ENCODE results near the gene PROKR1. TPM values are rescaled to one million over a fixed set of nuclear protein-coding genes. Genes with fewer than 3 reads are reported as not detected.

Gene PROKR1
- total RNA-seq, 1 experiment from 2014 or later = not detected

DNA sequence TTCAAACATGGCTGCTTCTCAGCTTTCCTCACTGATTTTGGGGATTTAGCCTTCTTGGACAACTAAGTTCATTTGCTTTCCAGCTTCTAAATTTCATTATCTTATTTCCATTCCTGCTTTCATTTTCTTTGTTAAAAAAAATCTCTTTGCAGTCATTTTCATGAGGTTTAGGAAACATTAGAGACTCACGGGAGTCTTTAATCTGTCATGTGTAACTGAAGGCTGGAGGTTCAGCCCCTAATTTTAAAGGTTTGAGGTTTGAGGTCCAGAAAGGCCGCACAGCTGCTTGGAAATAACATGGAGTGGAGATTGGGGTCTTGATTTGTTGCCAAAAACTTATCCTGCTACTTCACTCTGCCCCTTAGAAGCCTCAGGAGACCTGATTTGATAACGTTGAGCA is 30.3 kb downstream of the PROKR1 start:
- H4K20me1 ChIP-seq (ENCODE audit: insufficient read depth) = no peaks in the 10 kb centered on the region
- H3K4me1 ChIP-seq (ENCODE audit: control insufficient read depth in 1 of 2, insufficient read depth in 2 of 2, low read length in 2 of 2) = no peaks in the 10 kb centered on the region
- no peak overlapping the region for H3K9ac ChIP-seq (ENCODE audit: low read length)
- no peak for DNase-seq (ENCODE audit: low read depth, low spot score)
- no TSS peak for BruUV-seq (replicated peaks)
- no peaks in the 10 kb centered on the region for H3K9me2 ChIP-seq (ENCODE audit: insufficient read depth)
- TF ChIP-seq CBX3 (IDR thresholded peaks at IDR 0.05; ENCODE audit: low read depth) = no peak
- TF ChIP-seq MAX (IDR thresholded peaks at IDR 0.05) = no peak
- no peak for TF ChIP-seq POLR2A (IDR thresholded peaks at IDR 0.05; ENCODE audit: borderline replicate concordance, extremely low read depth, insufficient read depth, insufficient read length)
- TF ChIP-seq SRF (IDR thresholded peaks at IDR 0.05; ENCODE audit: low read depth) = no peak
- TF ChIP-seq ELF1 (IDR thresholded peaks at IDR 0.05; ENCODE audit: borderline replicate concordance, low read depth) = no peak
- no peak for TF ChIP-seq TCF7L2 (IDR thresholded peaks at IDR 0.05; ENCODE audit: borderline replicate concordance, extremely low read depth, insufficient read depth, insufficient read length)
- TF ChIP-seq SP1 (IDR thresholded peaks at IDR 0.05; ENCODE audit: low read depth) = no peak
- no peak for TF ChIP-seq ZBTB33 (IDR thresholded peaks at IDR 0.05; ENCODE audit: extremely low read depth, insufficient replicate concordance, low read length)
- no peak for TF ChIP-seq EZH2phosphoT487 (IDR thresholded peaks at IDR 0.05; ENCODE audit: borderline replicate concordance)
- no peak for TF ChIP-seq YY1 (IDR thresholded peaks at IDR 0.05; ENCODE audit: extremely low read depth, insufficient replicate concordance, low read depth, low read length)
- TF ChIP-seq, protein P1, sequence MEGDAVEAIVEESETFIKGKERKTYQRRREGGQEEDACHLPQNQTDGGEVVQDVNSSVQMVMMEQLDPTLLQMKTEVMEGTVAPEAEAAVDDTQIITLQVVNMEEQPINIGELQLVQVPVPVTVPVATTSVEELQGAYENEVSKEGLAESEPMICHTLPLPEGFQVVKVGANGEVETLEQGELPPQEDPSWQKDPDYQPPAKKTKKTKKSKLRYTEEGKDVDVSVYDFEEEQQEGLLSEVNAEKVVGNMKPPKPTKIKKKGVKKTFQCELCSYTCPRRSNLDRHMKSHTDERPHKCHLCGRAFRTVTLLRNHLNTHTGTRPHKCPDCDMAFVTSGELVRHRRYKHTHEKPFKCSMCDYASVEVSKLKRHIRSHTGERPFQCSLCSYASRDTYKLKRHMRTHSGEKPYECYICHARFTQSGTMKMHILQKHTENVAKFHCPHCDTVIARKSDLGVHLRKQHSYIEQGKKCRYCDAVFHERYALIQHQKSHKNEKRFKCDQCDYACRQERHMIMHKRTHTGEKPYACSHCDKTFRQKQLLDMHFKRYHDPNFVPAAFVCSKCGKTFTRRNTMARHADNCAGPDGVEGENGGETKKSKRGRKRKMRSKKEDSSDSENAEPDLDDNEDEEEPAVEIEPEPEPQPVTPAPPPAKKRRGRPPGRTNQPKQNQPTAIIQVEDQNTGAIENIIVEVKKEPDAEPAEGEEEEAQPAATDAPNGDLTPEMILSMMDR (IDR thresholded peaks at IDR 0.05 in 2 of 3, conservative IDR thresholded peaks at IDR 0.05 in 1 of 3; ENCODE audit: borderline replicate concordance in 1 of 3, insufficient read depth in 1 of 3, low read depth in 2 of 3, low read length in 2 of 3) = no peak
- no peak for TF ChIP-seq SIN3A (IDR thresholded peaks at IDR 0.05; ENCODE audit: low read depth)
- no peak for TF ChIP-seq CEBPB (IDR thresholded peaks at IDR 0.05; ENCODE audit: low read depth)
- no peak for TF ChIP-seq EZH2 (IDR thresholded peaks at IDR 0.05)
- TF ChIP-seq RAD21 (IDR thresholded peaks at IDR 0.05; ENCODE audit: low read depth) = no peak
- TF ChIP-seq, protein P2, sequence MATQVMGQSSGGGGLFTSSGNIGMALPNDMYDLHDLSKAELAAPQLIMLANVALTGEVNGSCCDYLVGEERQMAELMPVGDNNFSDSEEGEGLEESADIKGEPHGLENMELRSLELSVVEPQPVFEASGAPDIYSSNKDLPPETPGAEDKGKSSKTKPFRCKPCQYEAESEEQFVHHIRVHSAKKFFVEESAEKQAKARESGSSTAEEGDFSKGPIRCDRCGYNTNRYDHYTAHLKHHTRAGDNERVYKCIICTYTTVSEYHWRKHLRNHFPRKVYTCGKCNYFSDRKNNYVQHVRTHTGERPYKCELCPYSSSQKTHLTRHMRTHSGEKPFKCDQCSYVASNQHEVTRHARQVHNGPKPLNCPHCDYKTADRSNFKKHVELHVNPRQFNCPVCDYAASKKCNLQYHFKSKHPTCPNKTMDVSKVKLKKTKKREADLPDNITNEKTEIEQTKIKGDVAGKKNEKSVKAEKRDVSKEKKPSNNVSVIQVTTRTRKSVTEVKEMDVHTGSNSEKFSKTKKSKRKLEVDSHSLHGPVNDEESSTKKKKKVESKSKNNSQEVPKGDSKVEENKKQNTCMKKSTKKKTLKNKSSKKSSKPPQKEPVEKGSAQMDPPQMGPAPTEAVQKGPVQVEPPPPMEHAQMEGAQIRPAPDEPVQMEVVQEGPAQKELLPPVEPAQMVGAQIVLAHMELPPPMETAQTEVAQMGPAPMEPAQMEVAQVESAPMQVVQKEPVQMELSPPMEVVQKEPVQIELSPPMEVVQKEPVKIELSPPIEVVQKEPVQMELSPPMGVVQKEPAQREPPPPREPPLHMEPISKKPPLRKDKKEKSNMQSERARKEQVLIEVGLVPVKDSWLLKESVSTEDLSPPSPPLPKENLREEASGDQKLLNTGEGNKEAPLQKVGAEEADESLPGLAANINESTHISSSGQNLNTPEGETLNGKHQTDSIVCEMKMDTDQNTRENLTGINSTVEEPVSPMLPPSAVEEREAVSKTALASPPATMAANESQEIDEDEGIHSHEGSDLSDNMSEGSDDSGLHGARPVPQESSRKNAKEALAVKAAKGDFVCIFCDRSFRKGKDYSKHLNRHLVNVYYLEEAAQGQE (IDR thresholded peaks at IDR 0.05; ENCODE audit: low read depth) = no peak
- no peak for TF ChIP-seq ZNF274 (IDR thresholded peaks at IDR 0.05; ENCODE audit: low read depth, low read length)
- H3K4me3 ChIP-seq (replicated peaks in 1 of 2; ENCODE audit: low read depth in 1 of 2, low read length in 2 of 2) = no peak overlapping the region
- H3K4me2 ChIP-seq (ENCODE audit: low read length) = no peak overlapping the region
- intact Hi-C loops (cut with micrococcal nuclease) = loop anchor here (5.0 kb wide), 1 partner anchor 51 kb away; no protein-coding TSS in a partner anchor
- H3K36me3 ChIP-seq (ENCODE audit: control insufficient read depth in 1 of 2, insufficient read depth in 2 of 2, low read length in 2 of 2) = no peaks in the 10 kb centered on the region
- no peaks in the 10 kb centered on the region for H3K9me3 ChIP-seq (ENCODE audit: control insufficient read depth in 1 of 2, insufficient read depth in 1 of 2, low read depth in 1 of 2, low read length in 2 of 2)
- ChIA-PET POLR2A (no interaction called here), RAD21 (ENCODE audit: low non-redundant PET in 1 of 2, low total read pairs in 2 of 2, uncharacterized antibody in 2 of 2, unreplicated experiment in 2 of 2) (no interaction called here), CTCF (no interaction called here)
- H2AFZ ChIP-seq (ENCODE audit: low read depth, low read length, poor library complexity, severe bottlenecking) = no peak overlapping the region
- H3K27ac ChIP-seq (ENCODE audit: low read depth, low read length) = no peak overlapping the region
- no peaks in the 10 kb centered on the region for H3K79me2 ChIP-seq (ENCODE audit: insufficient read depth, low read length)
- H3K27me3 ChIP-seq (ENCODE audit: insufficient read depth, low read length) = no peaks in the 10 kb centered on the region
- no peak for ATAC-seq

Measured in HCT116 (cell line).